ENCODE results near the gene RRP1B. TPM values are rescaled to one million over a fixed set of nuclear protein-coding genes. Genes with fewer than 3 reads are reported as not detected.
A peak's percentile ranks its signal among the peaks of the same experiment; 100 is the strongest.

RRP1B gene
- total RNA-seq, 1 experiment from 2014 or later, result 40.5 TPM

GRCh38 chr21:43717967-43718871, 58.9 kb downstream of the RRP1B start:
- in situ Hi-C loops (cut with HindIII; ENCODE audit: low sequenced_read_pairs), result no loop called here
- no peak for DNase-seq (ENCODE audit: low spot score)

DNA sequence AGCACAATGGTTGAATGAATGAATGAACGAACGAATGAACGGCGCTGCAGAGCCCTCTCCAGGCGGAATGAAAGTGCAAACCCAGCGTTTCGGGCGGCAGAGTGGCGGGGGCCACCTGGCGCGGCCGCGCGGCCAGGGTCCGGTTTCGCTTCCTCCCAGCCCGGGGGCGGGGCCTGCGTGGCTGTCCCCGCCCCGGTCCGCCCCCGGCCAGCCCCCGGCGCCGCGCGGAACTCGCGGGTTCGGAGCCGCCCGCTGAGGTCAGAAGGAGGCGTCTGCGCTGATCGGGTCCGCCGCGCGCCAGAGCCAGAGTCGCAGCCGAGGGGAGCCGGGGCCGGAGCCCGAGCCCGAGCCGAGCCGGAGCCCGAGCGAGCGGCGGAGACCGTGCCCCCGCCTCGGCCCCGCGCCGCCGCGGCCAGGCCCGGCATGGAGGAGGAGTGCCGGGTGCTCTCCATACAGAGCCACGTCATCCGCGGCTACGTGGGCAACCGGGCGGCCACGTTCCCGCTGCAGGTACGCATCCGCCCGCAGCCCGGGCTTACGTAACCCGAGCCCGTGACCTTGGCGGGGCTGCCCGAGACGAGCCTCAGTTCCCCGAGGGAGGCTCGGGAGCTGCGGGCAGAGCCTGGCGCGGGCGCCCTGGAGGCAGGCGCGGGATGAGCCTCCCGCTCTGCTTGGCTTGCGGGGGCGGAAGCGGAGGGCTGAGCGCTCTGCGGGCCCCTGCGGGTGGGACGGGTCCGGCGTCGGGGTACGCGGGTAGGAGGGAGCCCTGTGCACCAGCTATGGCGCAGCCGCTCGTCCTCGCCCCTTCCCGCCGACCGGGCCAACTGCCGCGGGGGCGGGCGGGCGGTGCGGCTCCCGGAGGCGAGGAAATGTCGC, 59.8 kb downstream of the RRP1B start, which contains the start of gene PDXK:
Gene PDXK (plus strand): TSS at position 258 of the 876 bp plus-strand sequence. CDS start 166 bp downstream, at position 424.
- DNase-seq (ENCODE audit: low spot score), result peak; percentile 81
- in situ Hi-C loops (cut with HindIII; ENCODE audit: low sequenced_read_pairs), result no loop called here

DNA sequence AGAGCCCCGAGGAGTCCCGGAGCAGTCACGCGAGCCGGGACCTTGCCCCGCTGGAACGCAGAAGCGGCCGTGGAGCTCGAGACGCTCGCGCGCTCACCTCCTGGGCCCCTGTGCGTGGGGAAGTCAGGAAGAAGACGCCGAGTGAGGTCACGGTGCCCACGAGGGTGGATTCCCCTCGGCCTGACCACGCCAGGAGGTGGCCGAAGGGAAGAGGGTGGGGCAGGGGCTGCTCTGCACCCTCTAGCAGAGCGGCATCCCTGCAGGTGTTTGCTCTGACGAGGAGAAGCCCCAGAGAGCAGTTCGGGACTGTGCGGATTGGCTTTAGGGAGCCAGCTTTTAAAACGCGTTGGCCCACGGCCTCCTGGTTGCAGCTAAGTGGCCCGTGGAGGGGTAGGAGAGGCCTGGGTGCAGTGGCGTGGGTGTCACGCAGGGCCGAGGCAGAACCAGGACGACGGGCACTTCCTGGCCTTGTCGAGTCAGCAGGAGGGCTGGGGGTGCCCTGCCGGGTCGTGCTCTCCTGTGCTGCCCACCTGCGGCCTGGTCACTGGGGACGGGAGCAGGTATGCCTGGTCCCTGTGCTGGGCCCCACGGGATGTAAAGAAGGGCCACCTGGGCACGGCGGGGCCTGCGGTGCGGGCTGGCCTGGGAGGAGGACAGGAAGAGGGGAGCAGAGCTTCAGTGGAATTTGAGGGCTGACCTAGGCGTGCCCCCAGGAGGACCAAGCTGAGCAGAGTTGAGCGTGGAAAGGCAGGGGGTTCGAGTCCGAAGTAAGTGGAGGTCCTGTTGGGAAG, 60.6 kb downstream of the RRP1B start:
- in situ Hi-C loops (cut with HindIII; ENCODE audit: low sequenced_read_pairs), result no loop called here

DNA sequence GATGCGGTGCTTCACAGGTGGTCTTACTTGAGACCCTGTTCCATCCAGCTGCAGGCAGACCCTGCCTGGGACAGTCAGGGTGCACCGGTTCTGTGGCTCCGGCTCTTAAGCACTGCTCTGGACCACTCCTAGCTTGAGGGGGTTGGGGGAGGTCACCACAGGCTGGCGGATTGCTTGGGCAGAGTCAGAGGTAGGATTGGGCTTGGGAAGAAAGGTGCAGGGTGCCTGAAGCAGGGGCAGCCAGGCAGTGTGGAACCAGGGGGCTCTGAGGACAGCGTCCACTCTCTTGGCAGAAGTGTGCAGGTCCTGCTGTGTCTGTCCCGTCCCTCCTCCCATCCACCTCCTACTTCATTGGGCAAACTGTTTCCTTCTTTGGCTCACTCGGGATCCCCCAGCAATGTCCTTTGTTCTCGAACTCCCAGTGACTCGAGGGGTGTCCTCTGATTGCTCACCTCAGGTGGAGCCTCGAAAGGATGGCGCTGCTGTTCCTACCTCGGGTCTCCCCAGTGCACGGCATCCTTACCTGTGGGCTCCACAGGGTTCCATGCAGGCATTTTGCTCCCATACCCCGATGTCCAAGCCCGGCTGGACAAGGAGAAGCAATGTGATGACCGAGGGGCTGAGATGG, 61.3 kb downstream of the RRP1B start:
- DNase-seq (ENCODE audit: low spot score), result no peak
- in situ Hi-C loops (cut with HindIII; ENCODE audit: low sequenced_read_pairs), result no loop called here

More for the DNA sequence above, 60.6 kb downstream of the RRP1B start:
- DNase-seq (ENCODE audit: low spot score), result no peak

DNA sequence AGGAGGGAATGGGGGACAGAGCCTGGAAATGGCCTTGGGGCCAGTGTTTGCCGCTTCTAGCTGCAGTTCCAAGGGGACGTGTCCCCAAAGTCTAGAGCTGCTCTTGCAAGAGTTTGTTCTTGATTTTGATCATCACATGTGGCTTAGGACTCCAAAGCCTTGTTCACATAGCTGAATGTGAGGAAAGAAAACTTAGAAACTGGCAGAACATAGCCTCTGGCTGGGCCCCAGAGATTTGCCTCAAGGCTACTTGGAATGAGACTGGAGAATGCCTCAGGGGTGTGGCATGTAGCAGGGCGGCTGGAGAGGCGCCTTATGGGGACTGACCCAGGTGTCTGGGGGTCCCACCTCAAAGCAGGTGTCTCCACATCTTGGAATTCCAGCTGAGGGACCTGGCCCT, 61.8 kb downstream of the RRP1B start:
- in situ Hi-C loops (cut with HindIII; ENCODE audit: low sequenced_read_pairs), result no loop called here
- no peak for DNase-seq (ENCODE audit: low spot score)

DNA sequence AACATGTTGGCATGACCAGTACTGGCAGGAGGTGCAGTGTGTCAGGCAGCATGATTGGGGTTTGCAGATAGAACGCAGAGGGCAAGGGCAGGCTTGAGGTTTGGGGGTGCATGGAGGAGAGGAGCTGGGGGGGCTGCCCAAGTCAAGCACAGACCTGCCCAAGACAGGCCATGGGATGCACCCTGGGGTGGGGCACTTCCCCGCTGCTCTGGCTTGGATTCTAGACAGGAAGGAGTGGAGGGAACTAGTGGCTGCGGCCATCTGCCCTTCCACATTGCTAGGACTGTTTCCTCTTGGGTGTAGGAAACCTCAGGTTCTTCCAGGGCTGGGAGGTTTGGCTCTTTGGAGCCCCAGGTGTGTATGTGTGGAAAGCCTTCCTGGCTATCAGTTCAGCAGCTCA, 62.6 kb downstream of the RRP1B start:
- no peak for DNase-seq (ENCODE audit: low spot score)
- in situ Hi-C loops (cut with HindIII; ENCODE audit: low sequenced_read_pairs), result no loop called here

DNA sequence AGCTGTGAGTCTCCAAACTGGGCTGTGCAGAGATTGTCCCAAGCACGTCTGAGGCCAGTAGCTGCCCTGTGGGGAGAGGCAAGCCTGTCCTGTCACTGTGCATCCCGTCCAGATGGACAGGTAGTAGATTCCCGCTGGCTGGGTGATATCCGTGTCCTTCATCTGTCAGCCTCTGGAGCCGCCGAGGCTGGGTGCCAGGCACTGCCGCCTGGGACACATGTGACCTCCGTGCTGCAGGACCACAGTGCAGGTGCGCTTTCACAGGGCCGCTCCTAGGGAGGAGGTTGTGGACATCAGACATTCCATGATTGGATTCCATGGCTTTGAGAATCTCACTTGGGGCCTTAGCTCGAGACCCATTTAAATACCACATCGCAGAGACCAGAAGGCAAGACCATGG, 64.3 kb downstream of the RRP1B start:
- in situ Hi-C loops (cut with HindIII; ENCODE audit: low sequenced_read_pairs), result no loop called here
- DNase-seq (ENCODE audit: low spot score), result no peak

- in situ Hi-C loops (cut with HindIII; ENCODE audit: low sequenced_read_pairs), result no loop called here
Measured at GRCh38 chr21:43726686-43727518, 67.5 kb downstream of the RRP1B start.

GRCh38 chr21:43727519-43728153, 68.3 kb downstream of the RRP1B start:
- DNase-seq (ENCODE audit: low spot score), result no peak
- in situ Hi-C loops (cut with HindIII; ENCODE audit: low sequenced_read_pairs), result no loop called here

More at GRCh38 chr21:43726686-43727518, 67.5 kb downstream of the RRP1B start:
- DNase-seq (ENCODE audit: low spot score), result peak; percentile 66

DNA sequence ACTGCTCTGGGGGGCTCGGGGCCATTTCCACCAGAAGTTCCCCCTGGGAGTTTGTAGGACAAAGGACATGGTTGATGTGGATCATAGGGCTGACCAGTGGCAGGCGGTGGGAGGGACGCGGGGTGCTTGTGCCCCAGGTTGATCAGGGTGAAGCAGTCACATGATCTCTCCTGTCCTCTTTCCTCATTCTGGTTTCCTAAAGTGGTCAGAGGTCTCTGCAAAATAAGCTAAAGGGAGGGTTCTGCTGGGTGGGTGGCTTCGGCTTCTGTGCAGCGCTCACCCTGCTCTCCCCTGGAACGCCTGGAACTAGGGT, 68.8 kb downstream of the RRP1B start:
- DNase-seq (ENCODE audit: low spot score), result no peak
- in situ Hi-C loops (cut with HindIII; ENCODE audit: low sequenced_read_pairs), result no loop called here

GRCh38 chr21:43728467-43729390, 69.4 kb downstream of the RRP1B start:
- DNase-seq (ENCODE audit: low spot score), result peak; percentile 76
- in situ Hi-C loops (cut with HindIII; ENCODE audit: low sequenced_read_pairs), result no loop called here

GRCh38 chr21:43731476-43731875, 72.1 kb downstream of the RRP1B start:
- peak; percentile 50 for DNase-seq (ENCODE audit: low spot score)
- in situ Hi-C loops (cut with HindIII; ENCODE audit: low sequenced_read_pairs), result no loop called here

- DNase-seq (ENCODE audit: low spot score), result peak; percentile 86
- in situ Hi-C loops (cut with HindIII; ENCODE audit: low sequenced_read_pairs), result no loop called here
Measured at GRCh38 chr21:43731891-43732711, 72.7 kb downstream of the RRP1B start.

- no peak for DNase-seq (ENCODE audit: low spot score)
- in situ Hi-C loops (cut with HindIII; ENCODE audit: low sequenced_read_pairs), result no loop called here
Measured at GRCh38 chr21:43733060-43733459, 73.7 kb downstream of the RRP1B start.

DNA sequence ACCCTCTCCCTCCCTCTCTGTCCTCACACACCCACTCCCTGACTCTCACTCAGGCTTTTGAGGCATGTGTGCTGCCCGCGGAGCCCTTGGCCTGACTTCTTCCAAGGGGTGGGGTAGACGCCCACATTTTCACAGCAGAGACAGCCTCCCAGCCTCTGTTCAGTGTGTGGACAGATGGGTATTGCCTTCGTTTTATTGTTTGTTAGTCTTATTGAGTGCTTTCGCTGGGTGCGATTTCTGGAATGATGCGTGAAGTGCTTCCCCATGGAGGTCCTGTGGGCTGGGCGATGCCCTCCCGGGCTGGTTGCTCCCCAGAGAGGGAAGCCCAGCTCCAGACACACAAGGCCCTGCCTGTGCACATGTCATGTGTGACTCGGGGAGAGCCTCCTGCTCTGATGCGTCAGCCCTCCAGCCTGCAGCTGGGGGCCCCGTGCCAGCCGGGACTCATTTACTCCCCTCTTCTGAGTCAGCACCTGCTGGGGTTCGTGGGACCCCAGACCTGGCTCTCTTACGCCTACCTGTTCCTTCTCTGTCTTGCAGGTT, 74.2 kb downstream of the RRP1B start:
- DNase-seq (ENCODE audit: low spot score), result no peak
- in situ Hi-C loops (cut with HindIII; ENCODE audit: low sequenced_read_pairs), result no loop called here
